Ishikawa (cell line): ENCODE data around the gene SAMD9L.

Source experiments
- CEBPB ChIP-seq: IDR thresholded peaks from 2 replicates; pipeline ENCODE4 v1.6.1; 2012
- CREB1 ChIP-seq: IDR thresholded peaks from 2 replicates; pipeline ENCODE4 v1.6.1; 2012; ENCODE audit warnings: low read depth
- EGR1 ChIP-seq: IDR thresholded peaks from 2 replicates; pipeline ENCODE4 v1.6.1; 2012
- EP300 ChIP-seq: IDR thresholded peaks from 2 replicates; pipeline ENCODE4 v1.6.1; 2012; ENCODE audit warnings: borderline replicate concordance
- FOXM1 ChIP-seq: IDR thresholded peaks from 2 replicates; pipeline ENCODE4 v1.6.1; 2012; ENCODE audit warnings: low read depth, borderline replicate concordance
- NFIC ChIP-seq: IDR thresholded peaks from 2 replicates; pipeline ENCODE4 v1.6.1; 2012
- RAD21 ChIP-seq: IDR thresholded peaks from 2 replicates; pipeline ENCODE4 v1.6.1; 2012; ENCODE audit warnings: low read depth
- TAF1 ChIP-seq: IDR thresholded peaks from 2 replicates; pipeline ENCODE4 v1.6.1; 2012; ENCODE audit warnings: low read depth, mild to moderate bottlenecking
- TCF12 ChIP-seq: IDR thresholded peaks from 2 replicates; pipeline ENCODE4 v1.6.1; 2012; ENCODE audit warnings: low read depth
- TEAD4 ChIP-seq: IDR thresholded peaks from 2 replicates; pipeline ENCODE4 v1.6.1; 2012
- YY1 ChIP-seq: IDR thresholded peaks from 2 replicates; pipeline ENCODE4 v1.6.1; 2012; ENCODE audit warnings: low read depth
- ZBTB7A ChIP-seq: IDR thresholded peaks from 2 replicates; pipeline ENCODE4 v1.6.1; 2012; ENCODE audit warnings: low read depth
- TF ChIP-seq, protein P1 (sequence below): IDR thresholded peaks from 2 replicates; pipeline ENCODE4 v1.6.1; 2012
- TF ChIP-seq, protein P2 (sequence below): IDR thresholded peaks from 2 replicates; pipeline ENCODE4 v1.6.1; 2012
- TF ChIP-seq, protein P3 (sequence below): IDR thresholded peaks from 2 replicates; pipeline ENCODE4 v1.6.1; 2012; ENCODE audit warnings: low read depth, mild to moderate bottlenecking

Gene SAMD9L

DNA sequence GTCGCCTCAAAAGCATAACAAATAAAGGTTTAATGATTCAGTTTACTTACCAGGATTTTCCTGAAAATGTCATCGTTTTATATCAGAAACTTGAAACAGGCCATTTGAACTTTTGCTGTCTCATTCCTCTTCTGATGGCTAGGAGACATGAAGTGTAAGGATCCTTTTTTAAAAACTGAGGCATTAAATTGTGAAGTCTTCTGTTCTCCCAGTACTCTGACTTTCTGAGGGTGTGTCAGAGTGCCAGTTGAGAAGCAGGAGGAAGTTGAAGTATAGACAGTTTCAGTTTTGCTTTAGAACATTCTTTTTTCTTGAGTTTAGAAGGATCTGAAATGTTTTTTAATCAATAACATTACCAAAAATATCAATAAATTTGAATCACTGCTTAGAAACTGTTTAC is at the start of gene SAMD9L:
Gene SAMD9L (minus strand): TSS at position 242 of the 400 bp plus-strand sequence. CDS start 12,414 bp downstream, outside the sequence.
- TF ChIP-seq NFIC = no peak
- no peak for TF ChIP-seq EGR1
- TF ChIP-seq, protein P1, sequence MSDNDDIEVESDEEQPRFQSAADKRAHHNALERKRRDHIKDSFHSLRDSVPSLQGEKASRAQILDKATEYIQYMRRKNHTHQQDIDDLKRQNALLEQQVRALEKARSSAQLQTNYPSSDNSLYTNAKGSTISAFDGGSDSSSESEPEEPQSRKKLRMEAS = no peak
- TF ChIP-seq, protein P2, sequence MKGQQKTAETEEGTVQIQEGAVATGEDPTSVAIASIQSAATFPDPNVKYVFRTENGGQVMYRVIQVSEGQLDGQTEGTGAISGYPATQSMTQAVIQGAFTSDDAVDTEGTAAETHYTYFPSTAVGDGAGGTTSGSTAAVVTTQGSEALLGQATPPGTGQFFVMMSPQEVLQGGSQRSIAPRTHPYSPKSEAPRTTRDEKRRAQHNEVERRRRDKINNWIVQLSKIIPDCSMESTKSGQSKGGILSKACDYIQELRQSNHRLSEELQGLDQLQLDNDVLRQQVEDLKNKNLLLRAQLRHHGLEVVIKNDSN = no peak
- TF ChIP-seq RAD21 = no peak
- no peak for TF ChIP-seq ZBTB7A
- TF ChIP-seq YY1 = no peak
- TF ChIP-seq CREB1 = no peak
- TF ChIP-seq EP300 = no peak
- no peak for TF ChIP-seq TEAD4
- no peak for TF ChIP-seq CEBPB
- TF ChIP-seq, protein P3, sequence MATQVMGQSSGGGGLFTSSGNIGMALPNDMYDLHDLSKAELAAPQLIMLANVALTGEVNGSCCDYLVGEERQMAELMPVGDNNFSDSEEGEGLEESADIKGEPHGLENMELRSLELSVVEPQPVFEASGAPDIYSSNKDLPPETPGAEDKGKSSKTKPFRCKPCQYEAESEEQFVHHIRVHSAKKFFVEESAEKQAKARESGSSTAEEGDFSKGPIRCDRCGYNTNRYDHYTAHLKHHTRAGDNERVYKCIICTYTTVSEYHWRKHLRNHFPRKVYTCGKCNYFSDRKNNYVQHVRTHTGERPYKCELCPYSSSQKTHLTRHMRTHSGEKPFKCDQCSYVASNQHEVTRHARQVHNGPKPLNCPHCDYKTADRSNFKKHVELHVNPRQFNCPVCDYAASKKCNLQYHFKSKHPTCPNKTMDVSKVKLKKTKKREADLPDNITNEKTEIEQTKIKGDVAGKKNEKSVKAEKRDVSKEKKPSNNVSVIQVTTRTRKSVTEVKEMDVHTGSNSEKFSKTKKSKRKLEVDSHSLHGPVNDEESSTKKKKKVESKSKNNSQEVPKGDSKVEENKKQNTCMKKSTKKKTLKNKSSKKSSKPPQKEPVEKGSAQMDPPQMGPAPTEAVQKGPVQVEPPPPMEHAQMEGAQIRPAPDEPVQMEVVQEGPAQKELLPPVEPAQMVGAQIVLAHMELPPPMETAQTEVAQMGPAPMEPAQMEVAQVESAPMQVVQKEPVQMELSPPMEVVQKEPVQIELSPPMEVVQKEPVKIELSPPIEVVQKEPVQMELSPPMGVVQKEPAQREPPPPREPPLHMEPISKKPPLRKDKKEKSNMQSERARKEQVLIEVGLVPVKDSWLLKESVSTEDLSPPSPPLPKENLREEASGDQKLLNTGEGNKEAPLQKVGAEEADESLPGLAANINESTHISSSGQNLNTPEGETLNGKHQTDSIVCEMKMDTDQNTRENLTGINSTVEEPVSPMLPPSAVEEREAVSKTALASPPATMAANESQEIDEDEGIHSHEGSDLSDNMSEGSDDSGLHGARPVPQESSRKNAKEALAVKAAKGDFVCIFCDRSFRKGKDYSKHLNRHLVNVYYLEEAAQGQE = no peak
- TF ChIP-seq TCF12 = no peak
- TF ChIP-seq FOXM1 = no peak
- no peak for TF ChIP-seq TAF1

DNA sequence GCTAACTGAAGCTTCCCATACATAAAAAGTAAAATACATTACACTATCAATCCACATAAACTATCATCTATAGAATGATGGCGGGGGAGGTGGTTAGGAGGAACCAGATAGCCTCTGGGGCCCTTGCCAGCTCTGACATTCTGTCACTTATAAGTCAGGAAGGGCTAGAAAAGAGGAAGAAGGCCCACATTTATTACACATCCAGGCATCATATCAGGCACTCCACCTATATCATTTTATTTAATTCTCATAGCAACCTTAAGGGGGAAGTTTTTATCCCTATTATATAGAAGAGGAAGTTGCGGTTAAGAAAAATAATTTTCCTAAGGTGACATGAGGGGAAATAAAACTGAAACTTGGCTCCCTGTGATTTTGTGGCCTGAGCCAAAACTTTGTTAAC is 48.2 kb upstream of the SAMD9L start:
- TF ChIP-seq TCF12 (no peak), FOXM1 (no peak), CREB1 (no peak), YY1 (no peak), TEAD4 (no peak), EGR1 (no peak), ZBTB7A (no peak), NFIC (no peak), TAF1 (no peak), CEBPB (no peak)
- TF ChIP-seq, protein P1 = no peak

DNA sequence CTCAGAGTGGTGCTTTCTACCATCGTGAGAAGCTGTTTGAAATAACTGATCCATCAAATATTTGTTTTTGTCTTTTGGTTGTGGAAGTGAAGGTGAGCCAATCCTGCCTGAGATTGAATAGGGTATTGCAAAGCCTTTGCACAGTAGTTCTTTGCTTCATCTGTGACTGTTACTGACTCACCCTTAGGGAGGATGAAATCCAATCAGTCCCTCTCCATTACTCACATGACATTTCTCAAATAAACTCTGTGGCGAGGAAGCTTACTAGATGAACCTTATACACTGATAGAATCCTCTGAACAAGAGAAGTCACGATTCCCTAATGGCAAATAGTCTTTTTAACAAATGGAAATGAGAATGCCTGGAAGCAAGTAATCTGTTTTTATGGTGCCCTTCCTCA is 46.2 kb upstream of the SAMD9L start:
- TF ChIP-seq CEBPB = no peak
- no peak for TF ChIP-seq TAF1
- TF ChIP-seq TEAD4 = no peak
- TF ChIP-seq, protein P3 = no peak
- no peak for TF ChIP-seq EP300
- TF ChIP-seq, protein P1 = no peak
- TF ChIP-seq EGR1 = no peak
- TF ChIP-seq ZBTB7A = no peak
- no peak for TF ChIP-seq RAD21
- TF ChIP-seq TCF12 = no peak
- TF ChIP-seq CREB1 = no peak

DNA sequence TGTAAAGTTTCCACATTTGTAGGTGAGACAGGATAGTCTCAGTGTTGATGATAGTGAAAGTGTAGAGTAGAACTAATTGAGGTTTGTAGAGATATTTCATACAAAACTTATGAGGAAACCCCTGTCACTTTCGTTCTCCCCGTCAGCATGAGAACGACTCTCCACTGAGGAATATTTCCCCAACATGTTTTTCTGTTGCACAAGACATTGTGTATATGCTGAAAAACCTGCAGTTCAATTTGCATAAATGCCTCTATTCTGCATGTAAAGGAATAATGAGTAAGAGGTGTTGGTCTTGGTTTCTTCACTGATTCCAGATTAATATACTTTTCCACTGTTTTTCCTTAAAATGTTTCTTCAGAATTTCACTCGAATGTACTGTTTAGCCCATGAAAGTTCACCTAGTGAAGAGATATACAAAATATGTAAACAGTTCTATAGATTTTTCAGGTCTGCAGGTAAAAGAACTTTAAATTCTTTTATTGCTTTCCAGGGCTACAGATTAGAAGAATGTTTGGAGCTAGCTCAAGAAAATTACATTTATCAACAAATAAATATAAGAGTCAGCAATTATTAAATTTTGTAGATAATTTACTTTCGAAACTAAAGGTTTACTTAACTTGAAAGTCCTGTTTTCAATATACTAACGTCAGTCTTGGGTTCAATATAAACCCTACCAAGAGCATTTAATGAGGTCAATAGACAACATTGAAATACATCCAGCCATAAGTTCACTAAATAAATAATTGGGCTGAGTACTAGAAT is 40.9 kb upstream of the SAMD9L start:
- TF ChIP-seq NFIC (no peak), RAD21 (no peak)

DNA sequence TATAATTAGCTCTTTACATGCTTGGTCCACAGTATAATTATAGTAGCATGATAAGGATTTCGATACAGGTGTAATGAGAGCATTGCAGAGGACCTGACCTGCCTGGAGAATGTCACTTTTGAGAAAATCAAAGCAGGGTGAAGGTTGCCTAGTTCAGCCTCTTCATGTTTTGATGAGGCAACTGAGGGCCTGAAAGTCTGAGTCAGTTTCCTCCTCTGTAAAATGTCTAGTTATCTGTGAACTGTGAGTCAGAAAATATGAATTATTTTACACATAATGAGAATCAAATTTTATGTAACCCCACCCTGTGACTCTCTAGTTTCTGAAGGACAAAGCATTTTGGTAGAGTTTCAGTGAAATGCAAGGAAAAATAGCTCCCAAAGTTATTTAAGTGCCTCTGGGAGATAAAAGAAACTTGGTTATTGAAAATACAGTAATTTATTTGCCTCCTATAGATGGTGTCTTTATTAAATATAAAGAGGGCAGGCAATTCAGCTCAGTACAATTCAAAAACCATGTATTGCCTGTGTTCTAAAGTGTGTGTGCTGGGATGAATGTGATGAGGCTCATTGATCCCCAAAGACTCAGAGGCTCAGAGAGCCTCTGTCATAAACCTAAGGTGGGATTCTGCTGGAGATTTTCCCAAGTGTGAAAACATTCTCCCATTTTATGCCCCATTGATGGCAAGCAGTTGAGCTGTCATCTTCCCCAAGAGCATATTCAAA is 37.3 kb upstream of the SAMD9L start:
- TF ChIP-seq, protein P1 = no peak
- TF ChIP-seq TAF1 (no peak), NFIC (no peak)

DNA sequence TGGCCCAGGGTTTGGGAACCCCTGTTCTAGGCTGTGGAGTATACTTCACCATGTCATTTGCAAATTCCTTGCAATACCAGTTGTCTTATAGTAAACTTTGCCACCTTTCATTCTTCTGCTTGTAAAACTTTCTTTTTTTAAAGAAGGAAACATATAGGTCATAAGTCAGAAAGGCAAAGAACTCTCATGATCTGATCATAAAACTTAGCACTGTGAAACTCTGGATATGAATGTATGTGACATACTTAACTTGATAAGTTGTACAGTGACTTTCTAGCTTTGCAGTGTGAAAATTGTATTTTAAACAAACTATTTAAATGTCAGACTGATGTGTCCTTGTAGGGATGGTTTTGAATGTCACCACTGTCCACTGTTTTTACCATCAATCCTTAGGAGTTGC is 31.0 kb upstream of the SAMD9L start:
- TF ChIP-seq FOXM1 = no peak
- no peak for TF ChIP-seq CREB1
- no peak for TF ChIP-seq YY1
- TF ChIP-seq, protein P3 = no peak
